ENCODE measurements around the gene SCT. TPM values are rescaled to one million over a fixed set of nuclear protein-coding genes. Genes with fewer than 3 reads are reported as not detected.

SCT gene
- total and polyA plus RNA-seq, 2 donors (not counting 1 experiment from before 2014, with no cell fraction given): not detected

DNA sequence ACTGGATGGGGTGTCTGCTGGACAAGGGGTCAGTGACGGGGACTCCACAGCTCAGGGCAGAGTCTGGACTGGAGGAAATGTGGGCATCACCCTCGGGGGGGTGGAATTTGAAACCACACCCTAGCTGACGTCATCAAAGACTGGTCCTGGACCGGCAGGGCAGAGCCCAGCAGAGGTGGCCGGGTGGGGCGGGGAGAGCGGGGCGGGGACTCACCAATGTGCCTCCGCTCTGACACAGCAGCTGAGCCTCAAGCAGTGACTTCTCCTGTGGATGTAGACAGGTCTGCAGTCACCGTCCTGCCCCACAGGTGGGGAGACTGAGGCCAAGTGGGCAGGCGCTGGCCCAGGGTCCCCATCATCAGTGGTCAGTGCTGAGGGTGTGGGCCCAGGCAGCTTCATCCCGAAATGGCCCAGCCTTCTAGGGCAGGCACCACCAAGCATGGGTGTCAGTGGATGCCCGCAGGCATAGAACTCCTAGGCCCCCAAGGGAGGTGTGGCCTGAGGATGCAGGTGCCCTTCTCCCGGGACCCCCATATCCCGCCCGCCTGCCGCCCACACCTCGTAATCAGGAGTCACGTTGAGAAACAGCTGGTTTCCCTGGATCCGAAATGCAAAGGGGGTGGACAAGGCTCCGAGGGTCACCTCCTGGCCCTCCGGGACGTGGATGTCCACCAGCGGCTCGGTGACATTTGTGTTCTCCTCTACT, 2.8 kb downstream of the SCT start:
- Histone ChIP-seq H3K79me2 (ENCODE audit: control insufficient read depth, insufficient read depth, low read length) (no peaks in the 10 kb centered on the region), H3K9ac (ENCODE audit: low read length) (no peak overlapping the region), H3K27me3 (replicated peaks in 1 of 4; ENCODE audit: control extremely low read depth in 1 of 4, control insufficient read depth in 3 of 4, insufficient read depth in 4 of 4, low read length in 3 of 4) (peaks cover 0 to 34% (median 11%) of the 10 kb centered on the region in 4 experiments), H3K4me1 (ENCODE audit: control insufficient read depth in 2 of 2, insufficient read depth in 2 of 2, low read length in 2 of 2) (peaks cover 18 to 20% of the 10 kb centered on the region in 2 donors), H2AFZ (ENCODE audit: insufficient read depth, low read depth, low read length, poor library complexity, severe bottlenecking) (no peak overlapping the region), H3K4me2 (replicated peaks; ENCODE audit: low read depth, low read length, poor library complexity, severe bottlenecking) (no peak overlapping the region), H3K4me3 (ENCODE audit: control extremely low read depth in 1 of 5, extremely low read depth in 1 of 5, insufficient read depth in 1 of 5, low read depth in 2 of 5, low read length in 4 of 5) (no peak overlapping the region), H3K36me3 (replicated peaks in 1 of 2; ENCODE audit: control extremely low read depth in 1 of 2, control insufficient read depth in 1 of 2, extremely low read depth in 1 of 2, insufficient read depth in 2 of 2, low read length in 1 of 2) (no peaks in the 10 kb centered on the region), H3K27ac (ENCODE audit: low read length in 2 of 2) (no peak overlapping the region), H3K9me3 (ENCODE audit: control extremely low read depth in 1 of 3, control insufficient read depth in 2 of 3, insufficient read depth in 1 of 3, low read length in 2 of 3) (peaks cover 0 to 8% (median 0%) of the 10 kb centered on the region in 3 donors), H4K20me1 (ENCODE audit: control insufficient read depth, insufficient read depth, low read length, poor library complexity, severe bottlenecking) (no peaks in the 10 kb centered on the region)
- peaks cover 15% of the 10 kb centered on the region for H3K4me1 Mint-ChIP-seq
- no peak overlapping the region for H3K4me3 Mint-ChIP-seq
- intact Hi-C loops (cut with micrococcal nuclease): no loop called here
- WGBS (ENCODE audit: insufficient coverage): 93% methylated on average over 24 of the region's 25 CpGs
- TF ChIP-seq EZH2 (IDR thresholded peaks at IDR 0.05; ENCODE audit: borderline replicate concordance, insufficient read depth, low read depth, low read length, poor library complexity, severe bottlenecking) (no peak), CTCF (IDR thresholded peaks at IDR 0.05) (no peak)
- ChIA-PET CTCF (no interaction called here), POLR2A (interaction anchor here (0.7 to 0.9 kb wide), 2 partner anchors 8 to 41 kb away, joined by 3 to 7 read pairs; partner anchors contain the start of gene IRF7)
- DNase-seq: peak; percentile 16
- no peaks in the 10 kb centered on the region for H3K9me3 Mint-ChIP-seq (ENCODE audit: insufficient read depth)
- no peak for ATAC-seq (ENCODE audit: low read depth)
- H3K27me3 Mint-ChIP-seq: peaks cover 21% of the 10 kb centered on the region
- H3K27ac Mint-ChIP-seq: no peak overlapping the region

GRCh38 chr11:623349-623869, 3.6 kb downstream of the SCT start:
- no peak overlapping the region for H3K4me3 Mint-ChIP-seq
- Histone ChIP-seq H3K36me3 (replicated peaks in 1 of 2; ENCODE audit: control extremely low read depth in 1 of 2, control insufficient read depth in 1 of 2, extremely low read depth in 1 of 2, insufficient read depth in 2 of 2, low read length in 1 of 2) (no peaks in the 10 kb centered on the region), H3K9ac (ENCODE audit: low read length) (no peak overlapping the region), H3K27ac (ENCODE audit: low read length in 2 of 2) (no peak overlapping the region), H3K4me1 (ENCODE audit: control insufficient read depth in 2 of 2, insufficient read depth in 2 of 2, low read length in 2 of 2) (peaks cover 12 to 13% of the 10 kb centered on the region in 2 donors), H3K4me3 (ENCODE audit: control extremely low read depth in 1 of 5, extremely low read depth in 1 of 5, insufficient read depth in 1 of 5, low read depth in 2 of 5, low read length in 4 of 5) (no peak overlapping the region), H3K27me3 (replicated peaks in 1 of 4; ENCODE audit: control extremely low read depth in 1 of 4, control insufficient read depth in 3 of 4, insufficient read depth in 4 of 4, low read length in 3 of 4) (peaks cover 0 to 34% (median 11%) of the 10 kb centered on the region in 4 experiments), H3K9me3 (ENCODE audit: control extremely low read depth in 1 of 3, control insufficient read depth in 2 of 3, insufficient read depth in 1 of 3, low read length in 2 of 3) (peaks cover 0 to 8% (median 0%) of the 10 kb centered on the region in 3 donors), H2AFZ (ENCODE audit: insufficient read depth, low read depth, low read length, poor library complexity, severe bottlenecking) (no peak overlapping the region), H3K4me2 (replicated peaks; ENCODE audit: low read depth, low read length, poor library complexity, severe bottlenecking) (no peak overlapping the region), H4K20me1 (ENCODE audit: control insufficient read depth, insufficient read depth, low read length, poor library complexity, severe bottlenecking) (no peaks in the 10 kb centered on the region), H3K79me2 (ENCODE audit: control insufficient read depth, insufficient read depth, low read length) (no peaks in the 10 kb centered on the region)
- ATAC-seq (ENCODE audit: low read depth) (no peak), DNase-seq (no peak)
- peaks cover 9% of the 10 kb centered on the region for H3K4me1 Mint-ChIP-seq
- CTCF ChIA-PET: no interaction called here
- H3K9me3 Mint-ChIP-seq (ENCODE audit: insufficient read depth): no peaks in the 10 kb centered on the region
- TF ChIP-seq EZH2 (IDR thresholded peaks at IDR 0.05; ENCODE audit: borderline replicate concordance, insufficient read depth, low read depth, low read length, poor library complexity, severe bottlenecking) (no peak), CTCF (IDR thresholded peaks at IDR 0.05) (no peak)
- intact Hi-C loops (cut with micrococcal nuclease): no loop called here
- peaks cover 13% of the 10 kb centered on the region for H3K27me3 Mint-ChIP-seq
- no peak overlapping the region for H3K27ac Mint-ChIP-seq
- WGBS (ENCODE audit: insufficient coverage): 93% methylated on average over 15 of the region's 15 CpGs
- POLR2A ChIA-PET: interaction anchor here (0.7 to 0.9 kb wide), 2 partner anchors 8 to 40 kb away, joined by 3 to 7 read pairs; partner anchors contain the start of gene IRF7

All from B cell (primary cell).